ENCODE results near the gene LRP1B.

Gene LRP1B

GRCh38 chr2:140786585-140786984 is 1344.2 kb downstream of the LRP1B start:
- TF ChIP-seq TAF1 (IDR thresholded peaks at IDR 0.05; ENCODE audit: borderline replicate concordance, insufficient read depth, low read length) (no peak), SIN3A (IDR thresholded peaks at IDR 0.05; ENCODE audit: borderline replicate concordance, insufficient read depth, low read length) (no peak), POLR2AphosphoS5 (IDR thresholded peaks at IDR 0.05; ENCODE audit: low read depth, low read length) (no peak), REST (IDR thresholded peaks at IDR 0.05; ENCODE audit: insufficient read depth in 1 of 2, low read depth in 2 of 2, low read length in 2 of 2) (no peak), FOXP2 (optimal IDR thresholded peaks at IDR 0.05; ENCODE audit: borderline replicate concordance, extremely low read depth, extremely low read length, insufficient read depth) (no peak)

GRCh38 chr2:140775411-140775810 is 1355.4 kb downstream of the LRP1B start:
- no peak for TF ChIP-seq POLR2AphosphoS5 (IDR thresholded peaks at IDR 0.05; ENCODE audit: low read depth, low read length)
- no peak for TF ChIP-seq REST (IDR thresholded peaks at IDR 0.05; ENCODE audit: insufficient read depth in 1 of 2, low read depth in 2 of 2, low read length in 2 of 2)
- TF ChIP-seq SIN3A (IDR thresholded peaks at IDR 0.05; ENCODE audit: borderline replicate concordance, insufficient read depth, low read length): no peak
- no peak for TF ChIP-seq TAF1 (IDR thresholded peaks at IDR 0.05; ENCODE audit: borderline replicate concordance, insufficient read depth, low read length)
- no peak for TF ChIP-seq FOXP2 (optimal IDR thresholded peaks at IDR 0.05; ENCODE audit: borderline replicate concordance, extremely low read depth, extremely low read length, insufficient read depth)

- no peak for TF ChIP-seq REST (IDR thresholded peaks at IDR 0.05; ENCODE audit: insufficient read depth in 1 of 2, low read depth in 2 of 2, low read length in 2 of 2)
- no peak for TF ChIP-seq SIN3A (IDR thresholded peaks at IDR 0.05; ENCODE audit: borderline replicate concordance, insufficient read depth, low read length)
- TF ChIP-seq POLR2AphosphoS5 (IDR thresholded peaks at IDR 0.05; ENCODE audit: low read depth, low read length): no peak
- TF ChIP-seq FOXP2 (optimal IDR thresholded peaks at IDR 0.05; ENCODE audit: borderline replicate concordance, extremely low read depth, extremely low read length, insufficient read depth): no peak
- TF ChIP-seq TAF1 (IDR thresholded peaks at IDR 0.05; ENCODE audit: borderline replicate concordance, insufficient read depth, low read length): no peak
These were observed 1360.2 kb downstream of the LRP1B start for GRCh38 chr2:140770645-140771044.

- TF ChIP-seq POLR2AphosphoS5 (IDR thresholded peaks at IDR 0.05; ENCODE audit: low read depth, low read length): no peak
- no peak for TF ChIP-seq TAF1 (IDR thresholded peaks at IDR 0.05; ENCODE audit: borderline replicate concordance, insufficient read depth, low read length)
- no peak for TF ChIP-seq REST (IDR thresholded peaks at IDR 0.05; ENCODE audit: insufficient read depth in 1 of 2, low read depth in 2 of 2, low read length in 2 of 2)
- TF ChIP-seq FOXP2 (optimal IDR thresholded peaks at IDR 0.05; ENCODE audit: borderline replicate concordance, extremely low read depth, extremely low read length, insufficient read depth): no peak
- no peak for TF ChIP-seq SIN3A (IDR thresholded peaks at IDR 0.05; ENCODE audit: borderline replicate concordance, insufficient read depth, low read length)
These were observed 1369.0 kb downstream of the LRP1B start for GRCh38 chr2:140761807-140762206.

Measured in PFSK-1 (cell line).